ENCODE data around the gene CCDC85C. TPM values are rescaled to one million over a fixed set of nuclear protein-coding genes. Genes with fewer than 3 reads are reported as not detected.

Gene CCDC85C
- polyA plus RNA-seq, 1 of the 3 experiments (the other 2 are of a cell fraction), result 9.6 TPM

- peaks cover 9% of the 10 kb centered on the region; the same call in 1 of the 2 replicates for H3K79me2 ChIP-seq (ENCODE audit: insufficient read depth)
- H4K20me1 ChIP-seq (ENCODE audit: insufficient read depth), result no peaks in the 10 kb centered on the region
- no peak overlapping the region for H2AFZ ChIP-seq (ENCODE audit: low read depth)
- TF ChIP-seq MEF2A (IDR thresholded peaks at IDR 0.05; ENCODE audit: borderline replicate concordance, low read depth) (no peak), YY1 (IDR thresholded peaks at IDR 0.05; ENCODE audit: low read depth) (no peak), EP300 (IDR thresholded peaks at IDR 0.05; ENCODE audit: borderline replicate concordance in 1 of 2, low read depth in 1 of 2, low read length in 1 of 2) (no peak), PBX3 (IDR thresholded peaks at IDR 0.05) (no peak), USF1 (IDR thresholded peaks at IDR 0.05; ENCODE audit: borderline replicate concordance, low read depth) (no peak), FOXJ3 (CRISPR knock-in tag; IDR thresholded peaks at IDR 0.05) (no peak), TCF12 (IDR thresholded peaks at IDR 0.05) (no peak), NFIC (IDR thresholded peaks at IDR 0.05; ENCODE audit: borderline replicate concordance) (no peak), TAF1 (IDR thresholded peaks at IDR 0.05; ENCODE audit: borderline replicate concordance, low read depth, low read length) (no peak)
- no peak overlapping the region for H3K27ac ChIP-seq (ENCODE audit: low read depth in 2 of 2, low read length in 1 of 2)
- POLR2A ChIA-PET, result no interaction called here
- no peaks in the 10 kb centered on the region; a peak in 1 of 4 replicates for H3K4me1 ChIP-seq (ENCODE audit: control insufficient read depth in 1 of 2, insufficient read depth in 2 of 2, low read depth in 1 of 2, low read length in 1 of 2)
- peaks cover 41 to 69% of the 10 kb centered on the region in 2 experiments for H3K36me3 ChIP-seq (replicated peaks in 1 of 2; ENCODE audit: control insufficient read depth in 1 of 2, insufficient read depth in 2 of 2, low read length in 1 of 2)
- no peak for DNase-seq
- H3K9me2 ChIP-seq, result no peaks in the 10 kb centered on the region
- H3K9ac ChIP-seq, result no peak overlapping the region
- no peak overlapping the region for H3K4me2 ChIP-seq
- no peaks in the 10 kb centered on the region for H3K9me3 ChIP-seq
- H3K27me3 ChIP-seq (ENCODE audit: insufficient read depth), result no peaks in the 10 kb centered on the region
- H3F3A ChIP-seq (replicated peaks; ENCODE audit: insufficient read depth), result no peaks in the 10 kb centered on the region
- CTCF ChIA-PET, result interaction anchor here (1.0 kb wide), 1 partner anchor 9 kb away, joined by 3 read pairs; no protein-coding TSS in a partner anchor
- WGBS (ENCODE audit: low lambda C conversion rate), result 98% methylated on average over 5 of the region's 5 CpGs
- no peak overlapping the region for H3K4me3 ChIP-seq (ENCODE audit: low read depth in 2 of 2, low read length in 1 of 2)
These were observed 144.4 kb downstream of the CCDC85C start for GRCh38 chr14:99459481-99460100.

GRCh38 chr14:99454246-99454645 is 149.8 kb downstream of the CCDC85C start:
- no peaks in the 10 kb centered on the region; a peak in 1 of 4 replicates for H3K4me1 ChIP-seq (ENCODE audit: control insufficient read depth in 1 of 2, insufficient read depth in 2 of 2, low read depth in 1 of 2, low read length in 1 of 2)
- H3F3A ChIP-seq (replicated peaks; ENCODE audit: insufficient read depth), result peaks cover 6% of the 10 kb centered on the region
- no peaks in the 10 kb centered on the region for H4K20me1 ChIP-seq (ENCODE audit: insufficient read depth)
- no peak overlapping the region for H3K27ac ChIP-seq (ENCODE audit: low read depth in 2 of 2, low read length in 1 of 2)
- H3K9me3 ChIP-seq, result no peaks in the 10 kb centered on the region
- no peaks in the 10 kb centered on the region for H3K27me3 ChIP-seq (ENCODE audit: insufficient read depth)
- H3K9ac ChIP-seq, result no peak overlapping the region
- POLR2A ChIA-PET, result no interaction called here
- CTCF ChIA-PET, result interaction anchor here (0.6 kb wide), 1 partner anchor 39 kb away, joined by 3 read pairs; no protein-coding TSS in a partner anchor
- H3K79me2 ChIP-seq (ENCODE audit: insufficient read depth), result peaks cover 14% of the 10 kb centered on the region; the same call in 1 of the 2 replicates
- no peak for DNase-seq
- no peaks in the 10 kb centered on the region for H3K9me2 ChIP-seq
- peaks cover 48 to 49% of the 10 kb centered on the region in 2 experiments for H3K36me3 ChIP-seq (replicated peaks in 1 of 2; ENCODE audit: control insufficient read depth in 1 of 2, insufficient read depth in 2 of 2, low read length in 1 of 2)
- 87% methylated on average over 2 of the region's 3 CpGs for whole genome bisulfite sequencing (ENCODE audit: low lambda C conversion rate)
- H3K4me3 ChIP-seq (ENCODE audit: low read depth in 2 of 2, low read length in 1 of 2), result no peak overlapping the region
- no peak overlapping the region for H3K4me2 ChIP-seq
- no peak for TF ChIP-seq IRF3 (IDR thresholded peaks at IDR 0.05; ENCODE audit: low read depth, low read length)
- no peak overlapping the region for H2AFZ ChIP-seq (ENCODE audit: low read depth)
